NT2/D1 (cell line): ENCODE results near the gene APOBEC3A.

Experiments
- SUZ12 ChIP-seq: IDR thresholded peaks from 2 replicates; pipeline ENCODE4 v1.6.1; 2011; ENCODE audit not compliant: insufficient read length, insufficient read depth; ENCODE audit errors: extremely low read depth
- YY1 ChIP-seq: IDR thresholded peaks from 2 replicates; pipeline ENCODE4 v1.6.1; 2011; ENCODE audit not compliant: insufficient read length, insufficient read depth
- ZNF274 ChIP-seq: IDR thresholded peaks from 2 replicates; pipeline ENCODE4 v1.6.1; 2011; ENCODE audit warnings: mild to moderate bottlenecking, low read depth, low read length

DNA sequence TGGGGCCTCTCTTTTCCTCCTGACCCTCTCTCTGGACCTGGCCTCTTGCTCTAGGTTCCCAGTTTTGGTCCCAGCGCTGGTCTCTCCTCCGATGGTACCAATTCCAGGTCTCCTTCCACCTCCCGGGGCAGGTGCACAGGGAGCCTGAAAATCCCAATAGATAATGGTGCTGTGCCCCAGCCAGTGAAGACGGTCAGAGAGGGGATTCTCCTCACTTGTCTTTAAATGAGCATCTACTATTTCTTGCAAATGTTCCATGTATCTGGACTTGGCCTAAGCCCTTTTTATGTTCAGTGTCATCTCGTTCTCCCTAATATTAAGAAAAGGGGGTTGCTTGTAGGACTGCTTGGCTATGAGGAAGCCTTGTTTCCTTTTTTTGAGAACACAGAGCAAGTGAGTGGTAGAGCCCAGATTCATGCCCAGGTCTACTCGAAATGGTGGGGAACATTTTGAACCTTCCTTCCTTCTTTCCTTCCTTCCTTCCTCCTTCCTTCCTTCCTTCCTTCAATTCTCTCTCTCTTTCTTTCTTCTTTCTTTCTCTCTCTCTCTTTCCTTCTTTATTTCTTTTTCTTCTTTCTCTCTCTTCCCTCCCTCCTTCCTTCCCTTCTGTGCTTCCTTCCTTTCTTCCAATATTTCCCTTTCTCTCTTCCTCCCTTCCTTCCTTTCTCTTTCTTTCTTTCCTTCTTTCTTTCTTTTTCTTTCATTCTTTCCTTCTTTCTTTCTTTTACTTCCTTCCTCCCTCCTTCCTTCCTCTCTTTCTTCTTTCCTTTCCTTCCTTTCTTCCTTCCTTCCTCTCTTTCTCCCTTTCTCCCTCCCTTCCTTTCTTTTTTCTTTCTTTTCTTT is 620 bp downstream of the APOBEC3A start:
- TF ChIP-seq SUZ12 (no peak), YY1 (no peak), ZNF274 (no peak)
